HG03064 (cell line): ENCODE results near the gene LBH.

Source experiments
- ATAC-seq: cut with Tn5 transposase; IDR thresholded peaks from one replicate; pipeline ENCODE4 v1.9.1; 2021; ENCODE audit warnings: low read depth; ENCODE audit not compliant: unreplicated experiment

LBH gene

DNA sequence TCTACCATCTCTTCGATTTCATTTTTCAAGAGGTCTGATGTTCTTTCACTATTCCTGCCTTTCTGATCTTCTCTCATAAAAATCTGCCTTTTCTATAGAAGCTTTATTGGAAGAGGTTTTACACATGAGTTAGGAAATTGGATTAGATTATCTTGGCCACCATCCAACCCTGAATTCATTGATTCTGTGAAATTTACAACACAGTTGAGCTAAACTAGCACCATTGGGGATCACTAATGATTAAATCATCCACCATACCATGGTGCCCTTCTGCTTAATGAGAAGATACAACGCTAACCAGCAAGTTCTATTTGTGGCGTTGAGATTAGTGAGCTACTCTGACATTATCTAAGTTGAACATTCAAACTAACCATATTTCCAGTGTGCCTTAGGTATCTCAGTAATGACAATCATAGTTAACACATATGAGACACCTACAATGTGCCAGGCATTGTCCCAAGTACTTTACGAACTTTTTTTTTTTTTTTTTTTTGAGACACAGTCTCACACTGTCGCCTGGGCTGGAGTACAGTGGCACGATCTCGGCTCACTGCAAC lies 17.3 kb upstream of the LBH start:
- no peak for ATAC-seq

DNA sequence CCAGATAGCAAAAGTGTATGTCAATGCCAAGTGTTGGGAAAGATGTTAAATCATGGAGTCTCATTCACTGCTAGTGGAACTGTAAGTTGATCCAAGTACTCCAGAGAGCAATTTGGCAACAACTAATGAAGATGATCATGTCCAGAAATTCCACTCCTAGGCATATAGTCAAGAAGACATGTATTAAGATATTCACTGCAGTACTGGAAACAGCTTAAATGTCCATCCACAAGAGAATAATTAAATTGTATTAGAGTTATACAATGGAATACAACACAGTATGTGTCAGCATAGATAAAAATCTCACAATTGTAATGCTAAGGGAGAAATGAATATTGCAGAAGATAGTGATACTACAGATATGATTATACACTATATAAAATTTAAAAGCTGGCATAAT lies 15.2 kb upstream of the LBH start:
- no peak for ATAC-seq

DNA sequence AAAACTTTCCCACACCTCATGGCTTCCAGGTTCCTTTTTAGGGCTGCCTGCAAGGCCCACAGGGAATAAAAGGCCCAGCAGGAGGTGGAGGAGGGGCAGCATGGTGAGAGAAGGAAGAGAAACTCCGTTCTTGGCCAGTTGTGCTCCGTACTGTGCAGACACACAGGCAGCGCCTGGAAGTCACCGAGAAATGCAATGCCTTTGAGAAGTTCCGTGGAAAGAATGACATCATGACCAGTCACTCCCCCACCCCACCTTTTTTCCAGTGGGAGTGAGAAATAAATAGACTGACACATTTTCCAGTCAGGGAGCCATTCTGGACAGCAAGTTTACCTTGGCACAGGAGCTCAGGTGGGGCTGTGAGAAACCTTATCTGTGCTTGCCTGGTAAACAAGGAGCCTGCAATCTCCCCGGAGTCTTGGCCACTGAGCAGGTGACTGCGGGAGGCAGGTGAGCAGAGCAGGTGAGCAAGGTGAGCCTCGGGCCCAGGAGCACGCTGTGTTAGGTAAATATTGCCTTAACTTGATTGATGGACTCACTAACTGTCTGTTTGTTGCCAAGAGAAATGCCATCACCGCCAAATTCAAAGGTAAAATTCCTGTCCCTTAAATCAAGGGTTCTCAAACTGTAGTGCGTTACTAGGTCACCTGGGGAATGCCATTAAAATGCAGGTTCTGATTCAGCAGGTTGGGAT lies 13.5 kb upstream of the LBH start:
- no peak for ATAC-seq

DNA sequence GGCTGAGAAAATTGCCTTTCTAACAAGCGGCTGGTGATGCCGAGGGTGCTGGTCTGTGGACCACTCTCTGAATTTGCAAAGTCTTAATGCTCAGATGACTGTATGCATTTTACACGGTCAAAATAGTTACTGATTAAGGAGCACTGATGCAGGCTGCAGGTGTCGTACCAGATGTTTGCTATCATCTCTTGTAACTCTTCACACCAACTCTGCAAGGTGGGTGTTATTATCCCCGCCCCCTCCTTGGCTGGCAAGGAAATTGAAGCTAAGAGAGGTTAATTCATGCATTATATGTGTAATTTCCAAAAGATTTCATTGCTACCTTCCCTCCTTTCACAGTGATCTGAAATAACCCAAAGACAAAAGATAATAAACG lies 13.0 kb upstream of the LBH start:
- no peak for ATAC-seq

DNA sequence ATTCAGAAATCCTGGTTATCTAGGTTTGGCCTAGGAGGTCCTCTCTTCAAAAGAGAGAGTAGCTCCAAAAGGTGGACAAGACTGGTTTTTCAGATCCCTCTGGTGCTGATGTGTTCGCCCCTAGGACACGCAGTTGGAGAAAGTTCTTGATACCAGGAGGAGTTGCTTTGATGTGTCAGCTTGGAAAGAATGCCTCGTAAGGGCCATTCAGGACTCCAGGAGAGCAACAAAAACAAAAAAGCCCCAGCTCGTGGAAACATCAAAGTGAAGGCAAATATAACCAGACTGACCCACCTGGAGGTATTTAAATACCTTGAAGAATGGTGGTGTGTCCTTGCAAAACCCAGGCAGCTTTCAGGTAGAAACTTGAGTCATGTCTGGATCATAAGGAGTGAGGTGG lies 12.5 kb upstream of the LBH start:
- ATAC-seq: no peak

- ATAC-seq: no peak
Measured at GRCh38 chr2:30219886-30220875, 11.2 kb upstream of the LBH start.

GRCh38 chr2:30221531-30221930 lies 9.8 kb upstream of the LBH start:
- no peak for ATAC-seq

DNA sequence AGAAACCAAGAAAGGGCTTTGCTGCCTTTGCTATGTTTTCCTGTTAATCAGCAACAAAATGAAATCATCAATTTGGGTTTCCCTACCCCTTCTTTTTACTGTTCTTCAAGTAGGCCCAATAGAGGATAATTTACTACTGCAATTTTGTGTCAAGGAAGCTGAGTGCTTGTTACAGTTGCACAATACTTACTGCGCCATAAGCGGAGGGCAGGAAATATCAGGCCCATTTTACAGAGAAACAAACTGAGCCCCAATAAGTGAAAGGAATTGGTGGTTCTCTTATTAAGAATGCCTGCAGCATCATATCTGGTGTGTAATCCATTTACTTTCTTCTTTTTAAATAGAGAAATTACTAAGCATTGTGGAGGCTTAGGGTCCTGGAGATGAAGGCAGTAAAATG lies 9.3 kb upstream of the LBH start:
- ATAC-seq: no peak

- ATAC-seq: no peak
Measured at GRCh38 chr2:30222636-30223360, 8.5 kb upstream of the LBH start.

- peak; percentile 49 for ATAC-seq
Measured at GRCh38 chr2:30223413-30223874, 7.9 kb upstream of the LBH start.

- ATAC-seq: no peak
Measured at GRCh38 chr2:30224151-30224550, 7.2 kb upstream of the LBH start.

DNA sequence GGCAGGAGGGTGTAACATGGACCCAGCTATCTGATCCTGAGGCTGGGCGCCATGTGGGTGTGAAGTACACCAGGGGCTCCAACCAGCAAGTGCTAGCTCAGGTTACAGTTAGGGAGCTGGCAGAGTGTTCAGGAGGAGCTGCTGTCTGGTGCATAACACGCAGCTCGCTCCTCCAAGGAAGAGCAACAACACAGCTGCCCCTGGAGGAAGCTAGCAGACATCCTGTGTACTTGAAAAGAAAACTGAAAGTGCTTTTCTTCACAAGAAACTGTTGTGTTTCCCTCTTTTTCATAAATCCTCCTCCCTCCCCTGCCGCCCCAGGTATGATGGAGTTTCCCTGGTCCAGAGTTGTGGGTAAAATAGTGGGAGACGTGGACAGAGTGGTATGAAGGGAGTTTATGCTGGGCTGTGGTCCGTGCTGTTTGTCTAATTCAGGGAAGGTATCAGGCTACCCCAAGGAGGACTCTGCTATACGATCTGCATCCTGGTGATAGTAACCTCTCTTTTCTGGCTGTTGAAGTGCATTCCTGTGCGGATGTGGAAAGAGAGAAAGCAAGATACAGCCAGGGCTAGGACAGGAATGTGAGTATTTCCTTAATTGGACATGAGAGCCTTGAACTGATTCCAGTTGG lies 6.1 kb upstream of the LBH start:
- peak; percentile 45 for ATAC-seq

GRCh38 chr2:30226144-30227032 lies 4.9 kb upstream of the LBH start:
- no peak for ATAC-seq

DNA sequence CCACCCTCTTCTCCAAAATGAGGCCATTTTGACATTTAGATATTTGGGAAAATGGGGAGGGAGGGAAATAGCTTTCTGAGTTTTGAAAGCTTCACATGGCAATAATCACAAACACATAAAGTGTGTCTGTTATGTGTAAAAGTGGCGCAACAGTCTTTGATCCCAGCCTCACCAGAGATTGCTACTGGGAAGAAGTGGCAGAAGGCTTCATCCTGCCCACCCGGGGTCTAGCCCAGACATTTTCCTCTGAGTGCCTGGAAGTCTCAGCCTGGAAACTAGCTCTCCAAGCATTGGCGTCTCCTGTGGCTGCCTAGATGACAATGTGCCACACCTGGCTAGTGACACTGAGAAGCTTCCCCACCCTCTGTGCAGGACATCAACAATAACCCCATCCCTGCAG lies 1.7 kb upstream of the LBH start:
- no peak for ATAC-seq

- peak; percentile 10 for ATAC-seq
Measured at GRCh38 chr2:30230497-30231211, 680 bp upstream of the LBH start.

- peak; percentile 18 for ATAC-seq
Measured at GRCh38 chr2:30231996-30232800, 864 bp downstream of the LBH start.

DNA sequence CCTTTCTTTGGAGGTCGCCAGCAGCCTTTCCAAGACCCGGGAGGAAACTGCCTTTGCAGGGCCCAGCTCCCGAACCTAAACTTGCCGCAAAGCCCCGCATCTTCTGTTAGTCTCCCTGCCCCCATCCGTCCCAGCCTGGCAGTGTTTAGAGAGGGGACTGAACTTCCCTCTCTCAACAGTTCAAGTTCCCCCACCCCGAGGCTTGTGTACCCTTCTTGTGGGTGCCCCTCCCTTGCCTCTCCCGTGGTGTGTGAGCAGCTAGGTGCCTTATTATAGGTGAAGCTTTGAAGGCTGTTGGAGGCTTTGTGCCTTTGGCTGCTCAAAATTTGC lies 1.4 kb downstream of the LBH start:
- ATAC-seq: no peak
